K562 (cell line): ENCODE data around the gene SPTBN5.

Experiments used
- CEBPB ChIP-seq: fragments of 450-650 bp; IDR thresholded peaks from 2 replicates; pipeline ENCODE4 v1.6.1; 2016; ENCODE audit warnings: missing genetic modification characterization, missing compliant biosample characterization
- CREB1 ChIP-seq, 2 experiments: sonication (generic) in 1 of 2; formaldehyde crosslinking in 1 of 2; IDR thresholded peaks; 2 replicates each; pipeline versions ENCODE4 v1.6.1 to v1.8.0; 2012 to 2022; ENCODE audit warnings: inconsistent platforms in 1 of 2, mild to moderate bottlenecking in 1 of 2, missing genetic modification reagents in 1 of 2, moderate library complexity in 1 of 2
- SMARCB1 ChIP-seq: IDR thresholded peaks from 2 replicates; pipeline ENCODE4 v1.6.1; 2011; ENCODE audit warnings: improper control_type of control experiment, low read depth; ENCODE audit not compliant: insufficient read length
- ZNF224 ChIP-seq: sonication (generic); formaldehyde crosslinking; IDR thresholded peaks from 2 replicates; pipeline ENCODE4 v1.8.0; 2022; ENCODE audit warnings: mild to moderate bottlenecking, missing genetic modification reagents
- ZNF232 ChIP-seq: sonication (generic); formaldehyde crosslinking; IDR thresholded peaks from 2 replicates; pipeline ENCODE4 v1.8.0; 2022; ENCODE audit warnings: mild to moderate bottlenecking, missing genetic modification reagents
- TF ChIP-seq, protein P1 (sequence below), 3 experiments: IDR thresholded peaks in 2 of 3; conservative IDR thresholded peaks in 1 of 3; 2 replicates each; pipeline ENCODE4 v1.5.1; 2011 to 2012; ENCODE audit warnings: low read length in 3 of 3, mild to moderate bottlenecking in 3 of 3, control low read depth in 2 of 3, improper control_type of control experiment in 1 of 3, inconsistent platforms in 1 of 3, low read depth in 1 of 3, mixed read lengths in 1 of 3, moderate library complexity in 1 of 3; ENCODE audit not compliant: insufficient read depth in 2 of 3
- TF ChIP-seq, protein P2 (sequence below), 2 experiments: fragments of 450-650 bp; formaldehyde crosslinking in 1 of 2; IDR thresholded peaks; 2 replicates each; pipeline versions ENCODE4 v1.4.0 to v1.6.1; 2014 to 2020; ENCODE audit warnings: mild to moderate bottlenecking in 2 of 2, borderline replicate concordance in 1 of 2, low read depth in 1 of 2
- TF ChIP-seq, protein P3 (sequence below): IDR thresholded peaks from 3 replicates; pipeline ENCODE4 v1.6.1; 2011; ENCODE audit warnings: borderline replicate concordance, mild to moderate bottlenecking; ENCODE audit not compliant: insufficient read length, insufficient read depth
- TF ChIP-seq, protein P4 (sequence below): sonication (generic); formaldehyde crosslinking; IDR thresholded peaks from 2 replicates; pipeline ENCODE4 v1.8.0; 2022; ENCODE audit warnings: mild to moderate bottlenecking, missing genetic modification reagents
- TF ChIP-seq, protein P5 (sequence below): fragments of 250-450 bp; sonication (Bioruptor Pico); IDR thresholded peaks from 2 replicates; pipeline ENCODE4 v1.5.0; 2020; ENCODE audit warnings: mild to moderate bottlenecking, borderline replicate concordance

DNA sequence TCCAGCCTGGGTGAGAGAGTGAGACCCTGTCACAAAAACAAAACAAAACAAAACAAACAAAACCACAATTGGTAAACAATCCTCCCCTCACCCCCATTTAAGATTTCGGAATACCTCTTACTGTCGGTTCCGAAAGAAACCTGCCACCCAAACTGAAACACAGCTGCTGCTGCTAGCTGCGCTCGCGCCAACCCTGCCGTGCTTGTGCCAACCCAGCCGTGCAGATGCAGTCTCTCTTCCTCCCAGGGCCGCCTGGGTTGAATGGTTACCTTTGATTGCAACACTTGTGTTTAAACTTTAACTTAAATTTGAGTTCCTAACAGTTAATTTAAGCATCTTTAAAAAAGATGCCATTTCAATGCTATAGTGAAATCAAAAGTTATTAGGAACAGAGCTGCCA, 28.5 kb upstream of the SPTBN5 start:
- TF ChIP-seq, protein P1, sequence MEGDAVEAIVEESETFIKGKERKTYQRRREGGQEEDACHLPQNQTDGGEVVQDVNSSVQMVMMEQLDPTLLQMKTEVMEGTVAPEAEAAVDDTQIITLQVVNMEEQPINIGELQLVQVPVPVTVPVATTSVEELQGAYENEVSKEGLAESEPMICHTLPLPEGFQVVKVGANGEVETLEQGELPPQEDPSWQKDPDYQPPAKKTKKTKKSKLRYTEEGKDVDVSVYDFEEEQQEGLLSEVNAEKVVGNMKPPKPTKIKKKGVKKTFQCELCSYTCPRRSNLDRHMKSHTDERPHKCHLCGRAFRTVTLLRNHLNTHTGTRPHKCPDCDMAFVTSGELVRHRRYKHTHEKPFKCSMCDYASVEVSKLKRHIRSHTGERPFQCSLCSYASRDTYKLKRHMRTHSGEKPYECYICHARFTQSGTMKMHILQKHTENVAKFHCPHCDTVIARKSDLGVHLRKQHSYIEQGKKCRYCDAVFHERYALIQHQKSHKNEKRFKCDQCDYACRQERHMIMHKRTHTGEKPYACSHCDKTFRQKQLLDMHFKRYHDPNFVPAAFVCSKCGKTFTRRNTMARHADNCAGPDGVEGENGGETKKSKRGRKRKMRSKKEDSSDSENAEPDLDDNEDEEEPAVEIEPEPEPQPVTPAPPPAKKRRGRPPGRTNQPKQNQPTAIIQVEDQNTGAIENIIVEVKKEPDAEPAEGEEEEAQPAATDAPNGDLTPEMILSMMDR (IDR thresholded peaks at IDR 0.05 in 2 of 3, conservative IDR thresholded peaks at IDR 0.05 in 1 of 3; ENCODE audit: insufficient read depth in 2 of 3, low read depth in 1 of 3, low read length in 3 of 3): no peak
- no peak for TF ChIP-seq ZNF232 (CRISPR knock-in tag)
- TF ChIP-seq, protein P2, sequence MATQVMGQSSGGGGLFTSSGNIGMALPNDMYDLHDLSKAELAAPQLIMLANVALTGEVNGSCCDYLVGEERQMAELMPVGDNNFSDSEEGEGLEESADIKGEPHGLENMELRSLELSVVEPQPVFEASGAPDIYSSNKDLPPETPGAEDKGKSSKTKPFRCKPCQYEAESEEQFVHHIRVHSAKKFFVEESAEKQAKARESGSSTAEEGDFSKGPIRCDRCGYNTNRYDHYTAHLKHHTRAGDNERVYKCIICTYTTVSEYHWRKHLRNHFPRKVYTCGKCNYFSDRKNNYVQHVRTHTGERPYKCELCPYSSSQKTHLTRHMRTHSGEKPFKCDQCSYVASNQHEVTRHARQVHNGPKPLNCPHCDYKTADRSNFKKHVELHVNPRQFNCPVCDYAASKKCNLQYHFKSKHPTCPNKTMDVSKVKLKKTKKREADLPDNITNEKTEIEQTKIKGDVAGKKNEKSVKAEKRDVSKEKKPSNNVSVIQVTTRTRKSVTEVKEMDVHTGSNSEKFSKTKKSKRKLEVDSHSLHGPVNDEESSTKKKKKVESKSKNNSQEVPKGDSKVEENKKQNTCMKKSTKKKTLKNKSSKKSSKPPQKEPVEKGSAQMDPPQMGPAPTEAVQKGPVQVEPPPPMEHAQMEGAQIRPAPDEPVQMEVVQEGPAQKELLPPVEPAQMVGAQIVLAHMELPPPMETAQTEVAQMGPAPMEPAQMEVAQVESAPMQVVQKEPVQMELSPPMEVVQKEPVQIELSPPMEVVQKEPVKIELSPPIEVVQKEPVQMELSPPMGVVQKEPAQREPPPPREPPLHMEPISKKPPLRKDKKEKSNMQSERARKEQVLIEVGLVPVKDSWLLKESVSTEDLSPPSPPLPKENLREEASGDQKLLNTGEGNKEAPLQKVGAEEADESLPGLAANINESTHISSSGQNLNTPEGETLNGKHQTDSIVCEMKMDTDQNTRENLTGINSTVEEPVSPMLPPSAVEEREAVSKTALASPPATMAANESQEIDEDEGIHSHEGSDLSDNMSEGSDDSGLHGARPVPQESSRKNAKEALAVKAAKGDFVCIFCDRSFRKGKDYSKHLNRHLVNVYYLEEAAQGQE (IDR thresholded peaks at IDR 0.05; ENCODE audit: borderline replicate concordance): no peak
- TF ChIP-seq, protein P2 (CRISPR knock-in tag; IDR thresholded peaks at IDR 0.05; ENCODE audit: low read depth): no peak
- TF ChIP-seq CEBPB (tag): no peak
- no peak for TF ChIP-seq SMARCB1
- TF ChIP-seq, protein P3, sequence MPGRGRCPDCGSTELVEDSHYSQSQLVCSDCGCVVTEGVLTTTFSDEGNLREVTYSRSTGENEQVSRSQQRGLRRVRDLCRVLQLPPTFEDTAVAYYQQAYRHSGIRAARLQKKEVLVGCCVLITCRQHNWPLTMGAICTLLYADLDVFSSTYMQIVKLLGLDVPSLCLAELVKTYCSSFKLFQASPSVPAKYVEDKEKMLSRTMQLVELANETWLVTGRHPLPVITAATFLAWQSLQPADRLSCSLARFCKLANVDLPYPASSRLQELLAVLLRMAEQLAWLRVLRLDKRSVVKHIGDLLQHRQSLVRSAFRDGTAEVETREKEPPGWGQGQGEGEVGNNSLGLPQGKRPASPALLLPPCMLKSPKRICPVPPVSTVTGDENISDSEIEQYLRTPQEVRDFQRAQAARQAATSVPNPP: no peak
- no peak for TF ChIP-seq CREB1 (IDR thresholded peaks at IDR 0.05)
- no peak for TF ChIP-seq CREB1 (CRISPR knock-in tag; IDR thresholded peaks at IDR 0.05)
- TF ChIP-seq, protein P4, sequence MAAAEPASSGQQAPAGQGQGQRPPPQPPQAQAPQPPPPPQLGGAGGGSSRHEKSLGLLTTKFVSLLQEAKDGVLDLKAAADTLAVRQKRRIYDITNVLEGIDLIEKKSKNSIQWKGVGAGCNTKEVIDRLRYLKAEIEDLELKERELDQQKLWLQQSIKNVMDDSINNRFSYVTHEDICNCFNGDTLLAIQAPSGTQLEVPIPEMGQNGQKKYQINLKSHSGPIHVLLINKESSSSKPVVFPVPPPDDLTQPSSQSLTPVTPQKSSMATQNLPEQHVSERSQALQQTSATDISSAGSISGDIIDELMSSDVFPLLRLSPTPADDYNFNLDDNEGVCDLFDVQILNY (CRISPR knock-in tag): no peak
- no peak for TF ChIP-seq ZNF224 (CRISPR knock-in tag)
- TF ChIP-seq, protein P5, sequence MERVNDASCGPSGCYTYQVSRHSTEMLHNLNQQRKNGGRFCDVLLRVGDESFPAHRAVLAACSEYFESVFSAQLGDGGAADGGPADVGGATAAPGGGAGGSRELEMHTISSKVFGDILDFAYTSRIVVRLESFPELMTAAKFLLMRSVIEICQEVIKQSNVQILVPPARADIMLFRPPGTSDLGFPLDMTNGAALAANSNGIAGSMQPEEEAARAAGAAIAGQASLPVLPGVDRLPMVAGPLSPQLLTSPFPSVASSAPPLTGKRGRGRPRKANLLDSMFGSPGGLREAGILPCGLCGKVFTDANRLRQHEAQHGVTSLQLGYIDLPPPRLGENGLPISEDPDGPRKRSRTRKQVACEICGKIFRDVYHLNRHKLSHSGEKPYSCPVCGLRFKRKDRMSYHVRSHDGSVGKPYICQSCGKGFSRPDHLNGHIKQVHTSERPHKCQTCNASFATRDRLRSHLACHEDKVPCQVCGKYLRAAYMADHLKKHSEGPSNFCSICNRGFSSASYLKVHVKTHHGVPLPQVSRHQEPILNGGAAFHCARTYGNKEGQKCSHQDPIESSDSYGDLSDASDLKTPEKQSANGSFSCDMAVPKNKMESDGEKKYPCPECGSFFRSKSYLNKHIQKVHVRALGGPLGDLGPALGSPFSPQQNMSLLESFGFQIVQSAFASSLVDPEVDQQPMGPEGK: no peak
